Activated naive CD8-positive, alpha-beta T cell treated with anti-CD3 and anti-CD28 coated beads for 36 hours (primary cell): ENCODE results near the gene SEPTIN11. TPM values are rescaled to one million over a fixed set of nuclear protein-coding genes. Genes with fewer than 3 reads are reported as not detected.
A peak's percentile ranks its signal among the peaks of the same experiment; 100 is the strongest.

ENCODE experiments used
- DNase-seq: peaks from one replicate; pipeline ENCODE4 v3.0.0; 2021
- H3K27ac Mint-ChIP-seq: one replicate; pipeline ENCODE4 v1.8.0; 2022; ENCODE audit warnings: mild to moderate bottlenecking, moderate library complexity, mixed read lengths
- H3K27me3 Mint-ChIP-seq: one replicate; pipeline ENCODE4 v1.8.0; 2022; ENCODE audit warnings: mild to moderate bottlenecking, mixed read lengths
- H3K36me3 Mint-ChIP-seq: one replicate; pipeline ENCODE4 v1.8.0; 2021; ENCODE audit warnings: mild to moderate bottlenecking, mixed read lengths
- H3K4me1 Mint-ChIP-seq: one replicate; pipeline ENCODE4 v1.8.0; 2021; ENCODE audit warnings: mixed read lengths
- H3K4me3 Mint-ChIP-seq: one replicate; pipeline ENCODE4 v1.8.0; 2022; ENCODE audit warnings: mild to moderate bottlenecking, moderate library complexity, mixed read lengths
- H3K9me3 Mint-ChIP-seq: one replicate; pipeline ENCODE4 v1.8.0; 2022; ENCODE audit warnings: mixed read lengths
- total RNA-seq, 2 experiments: library from RNA; stranded (reverse); gene quantifications; one replicate each; pipeline ENCODE4 v1.2.3, GENCODE V29; 2021

Gene SEPTIN11
- total RNA-seq, 2 experiments from 2014 or later = 66.4 to 74.1 TPM

GRCh38 chr4:76982638-76983584 lies 33.4 kb downstream of the SEPTIN11 start:
- H3K36me3 Mint-ChIP-seq = peaks cover 31% of the 10 kb centered on the region
- H3K4me1 Mint-ChIP-seq = peaks cover 63% of the 10 kb centered on the region
- H3K9me3 Mint-ChIP-seq = no peaks in the 10 kb centered on the region
- H3K4me3 Mint-ChIP-seq = no peak overlapping the region
- no peak for DNase-seq
- no peaks in the 10 kb centered on the region for H3K27me3 Mint-ChIP-seq
- peak overlapping the region; percentile 22 for H3K27ac Mint-ChIP-seq

GRCh38 chr4:76984127-76984526 lies 34.6 kb downstream of the SEPTIN11 start:
- Mint-ChIP-seq H3K4me1 (peaks cover 68% of the 10 kb centered on the region), H3K9me3 (no peaks in the 10 kb centered on the region), H3K4me3 (no peak overlapping the region), H3K27me3 (no peaks in the 10 kb centered on the region), H3K36me3 (peaks cover 27% of the 10 kb centered on the region), H3K27ac (peak overlapping the region; percentile 62)
- DNase-seq = no peak

GRCh38 chr4:76984788-76985211 lies 35.2 kb downstream of the SEPTIN11 start:
- no peak overlapping the region for H3K27ac Mint-ChIP-seq
- peaks cover 71% of the 10 kb centered on the region for H3K4me1 Mint-ChIP-seq
- H3K4me3 Mint-ChIP-seq = no peak overlapping the region

GRCh38 chr4:76987153-76987591 lies 37.6 kb downstream of the SEPTIN11 start:
- Mint-ChIP-seq H3K36me3 (peaks cover 33% of the 10 kb centered on the region), H3K4me3 (no peak overlapping the region), H3K27ac (no peak overlapping the region), H3K4me1 (peaks cover 80% of the 10 kb centered on the region), H3K27me3 (no peaks in the 10 kb centered on the region), H3K9me3 (peaks cover 9% of the 10 kb centered on the region)
- no peak for DNase-seq

More at GRCh38 chr4:76984788-76985211, 35.2 kb downstream of the SEPTIN11 start:
- Mint-ChIP-seq H3K27me3 (no peaks in the 10 kb centered on the region), H3K9me3 (peaks cover 1% of the 10 kb centered on the region), H3K36me3 (peaks cover 27% of the 10 kb centered on the region)
- no peak for DNase-seq

GRCh38 chr4:76987685-76988084 lies 38.1 kb downstream of the SEPTIN11 start:
- Mint-ChIP-seq H3K9me3 (peaks cover 9% of the 10 kb centered on the region), H3K4me1 (peaks cover 80% of the 10 kb centered on the region), H3K27me3 (no peaks in the 10 kb centered on the region), H3K4me3 (no peak overlapping the region), H3K36me3 (peaks cover 33% of the 10 kb centered on the region), H3K27ac (no peak overlapping the region)
- DNase-seq = no peak

- DNase-seq = peak; percentile 58
- H3K9me3 Mint-ChIP-seq = peaks cover 9% of the 10 kb centered on the region
- H3K4me1 Mint-ChIP-seq = peaks cover 83% of the 10 kb centered on the region
- H3K27ac Mint-ChIP-seq = peak overlapping the region; percentile 74
- peak overlapping the region; percentile 30 for H3K4me3 Mint-ChIP-seq
- H3K27me3 Mint-ChIP-seq = no peaks in the 10 kb centered on the region
- H3K36me3 Mint-ChIP-seq = peaks cover 34% of the 10 kb centered on the region
Observed at GRCh38 chr4:76989391-76990061, 40.0 kb downstream of the SEPTIN11 start.

- Mint-ChIP-seq H3K36me3 (peaks cover 36% of the 10 kb centered on the region), H3K4me1 (peaks cover 80% of the 10 kb centered on the region)
Observed at GRCh38 chr4:76990288-76991080, 40.9 kb downstream of the SEPTIN11 start.

GRCh38 chr4:76991161-76991660 lies 41.7 kb downstream of the SEPTIN11 start:
- Mint-ChIP-seq H3K27ac (peak overlapping the region; percentile 50), H3K27me3 (no peaks in the 10 kb centered on the region), H3K4me1 (peaks cover 81% of the 10 kb centered on the region), H3K36me3 (peaks cover 36% of the 10 kb centered on the region), H3K9me3 (peaks cover 9% of the 10 kb centered on the region), H3K4me3 (peak overlapping the region; percentile 11)
- no peak for DNase-seq

More at GRCh38 chr4:76990288-76991080, 40.9 kb downstream of the SEPTIN11 start:
- Mint-ChIP-seq H3K27me3 (no peaks in the 10 kb centered on the region), H3K9me3 (peaks cover 9% of the 10 kb centered on the region), H3K27ac (peak overlapping the region; percentile 74), H3K4me3 (peak overlapping the region; percentile 35)
- DNase-seq = no peak

- H3K4me1 Mint-ChIP-seq = peaks cover 62% of the 10 kb centered on the region
- peak overlapping the region; percentile 88 for H3K27ac Mint-ChIP-seq
- H3K4me3 Mint-ChIP-seq = peak overlapping the region; percentile 58
Observed at GRCh38 chr4:76993787-76994641, 44.5 kb downstream of the SEPTIN11 start.

GRCh38 chr4:76995776-76996175 lies 46.2 kb downstream of the SEPTIN11 start:
- Mint-ChIP-seq H3K27me3 (no peaks in the 10 kb centered on the region), H3K9me3 (peaks cover 2% of the 10 kb centered on the region), H3K27ac (peak overlapping the region; percentile 78), H3K4me1 (peaks cover 48% of the 10 kb centered on the region), H3K4me3 (peak overlapping the region; percentile 34), H3K36me3 (peaks cover 58% of the 10 kb centered on the region)
- no peak for DNase-seq

More at GRCh38 chr4:76993787-76994641, 44.5 kb downstream of the SEPTIN11 start:
- Mint-ChIP-seq H3K27me3 (no peaks in the 10 kb centered on the region), H3K36me3 (peaks cover 61% of the 10 kb centered on the region), H3K9me3 (peaks cover 9% of the 10 kb centered on the region)
- DNase-seq = peak; percentile 60

- no peak overlapping the region for H3K4me3 Mint-ChIP-seq
- H3K27ac Mint-ChIP-seq = no peak overlapping the region
- H3K4me1 Mint-ChIP-seq = peaks cover 43% of the 10 kb centered on the region
Observed at GRCh38 chr4:76996445-76996844, 46.9 kb downstream of the SEPTIN11 start.

GRCh38 chr4:76997077-76997476 lies 47.5 kb downstream of the SEPTIN11 start:
- no peak for DNase-seq
- peaks cover 43% of the 10 kb centered on the region for H3K4me1 Mint-ChIP-seq
- H3K4me3 Mint-ChIP-seq = no peak overlapping the region
- no peaks in the 10 kb centered on the region for H3K9me3 Mint-ChIP-seq
- no peak overlapping the region for H3K27ac Mint-ChIP-seq
- peaks cover 58% of the 10 kb centered on the region for H3K36me3 Mint-ChIP-seq
- no peaks in the 10 kb centered on the region for H3K27me3 Mint-ChIP-seq

More at GRCh38 chr4:76996445-76996844, 46.9 kb downstream of the SEPTIN11 start:
- H3K9me3 Mint-ChIP-seq = no peaks in the 10 kb centered on the region
- no peaks in the 10 kb centered on the region for H3K27me3 Mint-ChIP-seq
- DNase-seq = no peak
- H3K36me3 Mint-ChIP-seq = peaks cover 54% of the 10 kb centered on the region

- H3K27ac Mint-ChIP-seq = no peak overlapping the region
- H3K36me3 Mint-ChIP-seq = peaks cover 57% of the 10 kb centered on the region
- peaks cover 43% of the 10 kb centered on the region for H3K4me1 Mint-ChIP-seq
- H3K4me3 Mint-ChIP-seq = no peak overlapping the region
- no peak for DNase-seq
- H3K27me3 Mint-ChIP-seq = no peaks in the 10 kb centered on the region
- no peaks in the 10 kb centered on the region for H3K9me3 Mint-ChIP-seq
Observed at GRCh38 chr4:76997532-76997931, 48.0 kb downstream of the SEPTIN11 start.
